Middle frontal gyrus (tissue), 1 donor: ENCODE results near the gene AP1B1.

Experiments used
- DNase-seq: peaks from one replicate; pipeline ENCODE4 v3.0.0-alpha.2; 2015; ENCODE audit warnings: low spot score; ENCODE audit errors: extremely low spot score

The AP1B1 gene

GRCh38 chr22:29313576-29314466 is 74.5 kb downstream of the AP1B1 start:
- DNase-seq: no peak

DNA sequence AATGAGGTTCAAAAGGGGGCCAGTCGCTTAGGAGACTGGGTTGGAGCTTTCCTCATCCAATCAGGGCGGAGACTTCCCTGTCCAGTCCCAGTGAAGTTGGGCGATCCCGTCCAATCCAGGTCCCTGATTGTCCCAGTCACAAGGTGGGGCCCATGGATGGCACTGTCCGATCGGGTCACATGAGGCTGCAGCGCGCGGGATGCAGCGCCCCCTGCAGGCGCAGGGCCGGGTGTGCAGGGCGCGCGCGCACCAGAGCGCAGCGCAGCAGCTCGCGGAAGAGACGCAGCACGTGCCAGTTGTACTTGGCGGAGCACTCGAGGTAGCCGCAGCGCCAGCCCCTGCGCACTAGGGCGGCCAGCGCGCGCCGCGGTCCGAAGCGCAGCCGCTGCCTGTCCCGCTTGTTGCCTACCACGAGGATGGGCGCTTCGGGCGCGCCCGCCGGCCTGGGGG is 75.2 kb downstream of the AP1B1 start:
- DNase-seq: no peak

DNA sequence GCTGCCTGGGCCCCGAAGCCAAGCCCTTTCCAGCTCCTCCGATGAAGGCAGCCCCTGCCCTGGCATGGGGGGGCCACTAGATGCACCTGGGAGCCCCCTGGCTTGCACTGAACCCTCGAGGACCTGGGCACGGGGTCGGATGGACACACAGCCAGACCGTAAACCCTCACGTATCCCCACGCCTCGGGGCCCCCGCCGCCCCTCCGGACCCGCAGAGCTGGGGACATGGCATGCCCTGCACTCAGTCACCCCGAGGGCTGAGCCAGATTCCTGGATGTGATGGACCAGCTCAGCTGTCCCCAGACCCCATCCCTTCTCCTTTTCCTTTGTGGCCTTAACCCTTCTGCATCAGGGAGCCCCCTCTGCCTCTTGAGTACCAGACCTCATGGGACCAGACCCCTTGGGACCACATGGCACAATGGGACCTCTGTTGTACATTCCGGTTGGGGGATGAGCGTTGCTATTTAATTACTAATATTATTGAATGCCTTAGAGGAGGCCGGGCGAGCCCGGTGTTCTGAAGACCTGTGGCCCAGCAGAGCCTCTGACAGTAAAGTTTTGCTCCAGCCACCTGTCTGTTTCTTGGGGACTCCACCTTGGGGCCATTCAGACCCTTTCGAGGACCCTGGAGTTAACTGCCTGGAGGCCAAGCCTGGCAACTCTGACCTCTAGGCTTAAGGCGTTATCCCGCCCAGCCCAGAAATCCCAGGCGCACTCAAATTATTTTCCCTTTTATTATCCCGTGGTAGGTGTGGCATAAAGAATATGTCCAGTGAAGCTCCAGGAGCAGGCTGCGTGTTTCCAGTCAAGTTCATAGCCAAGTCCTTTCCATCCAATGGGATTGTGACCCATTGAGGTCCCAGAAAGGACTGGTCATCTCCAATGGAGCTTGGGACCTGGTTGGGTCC is 75.9 kb downstream of the AP1B1 start:
- DNase-seq: no peak

DNA sequence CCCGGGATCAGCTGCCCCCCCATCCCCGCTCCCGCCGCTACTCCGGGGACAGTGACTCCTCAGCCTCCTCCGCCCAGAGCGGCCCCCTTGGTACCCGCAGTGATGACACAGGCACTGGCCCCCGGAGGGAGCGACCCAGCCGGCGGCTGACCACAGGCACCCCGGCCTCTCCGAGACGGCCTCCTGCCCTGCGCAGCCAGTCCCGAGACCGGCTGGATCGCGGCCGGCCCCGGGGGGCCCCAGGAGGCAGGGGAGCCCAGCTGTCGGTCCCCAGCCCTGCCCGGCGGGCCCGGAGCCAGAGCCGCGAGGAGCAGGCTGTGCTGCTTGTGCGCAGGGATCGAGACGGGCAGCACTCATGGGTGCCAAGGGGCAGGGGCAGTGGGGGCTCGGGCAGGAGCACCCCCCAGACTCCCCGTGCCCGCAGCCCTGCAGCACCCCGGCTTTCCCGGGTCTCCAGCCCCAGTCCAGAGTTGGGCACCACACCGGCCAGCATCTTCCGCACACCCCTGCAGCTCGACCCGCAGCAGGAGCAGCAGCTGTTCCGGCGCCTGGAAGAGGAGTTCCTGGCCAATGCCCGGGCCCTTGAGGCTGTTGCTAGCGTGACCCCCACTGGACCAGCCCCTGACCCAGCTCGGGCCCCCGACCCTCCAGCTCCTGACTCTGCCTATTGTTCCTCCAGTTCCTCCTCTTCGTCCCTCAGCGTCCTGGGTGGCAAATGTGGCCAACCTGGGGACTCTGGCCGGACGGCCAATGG is 76.7 kb downstream of the AP1B1 start:
- DNase-seq: no peak

- peak; percentile 85 for DNase-seq
Observed at GRCh38 chr22:29310863-29311339, 77.5 kb downstream of the AP1B1 start.

- no peak for DNase-seq
Observed at GRCh38 chr22:29310065-29310862, 78.1 kb downstream of the AP1B1 start.

DNA sequence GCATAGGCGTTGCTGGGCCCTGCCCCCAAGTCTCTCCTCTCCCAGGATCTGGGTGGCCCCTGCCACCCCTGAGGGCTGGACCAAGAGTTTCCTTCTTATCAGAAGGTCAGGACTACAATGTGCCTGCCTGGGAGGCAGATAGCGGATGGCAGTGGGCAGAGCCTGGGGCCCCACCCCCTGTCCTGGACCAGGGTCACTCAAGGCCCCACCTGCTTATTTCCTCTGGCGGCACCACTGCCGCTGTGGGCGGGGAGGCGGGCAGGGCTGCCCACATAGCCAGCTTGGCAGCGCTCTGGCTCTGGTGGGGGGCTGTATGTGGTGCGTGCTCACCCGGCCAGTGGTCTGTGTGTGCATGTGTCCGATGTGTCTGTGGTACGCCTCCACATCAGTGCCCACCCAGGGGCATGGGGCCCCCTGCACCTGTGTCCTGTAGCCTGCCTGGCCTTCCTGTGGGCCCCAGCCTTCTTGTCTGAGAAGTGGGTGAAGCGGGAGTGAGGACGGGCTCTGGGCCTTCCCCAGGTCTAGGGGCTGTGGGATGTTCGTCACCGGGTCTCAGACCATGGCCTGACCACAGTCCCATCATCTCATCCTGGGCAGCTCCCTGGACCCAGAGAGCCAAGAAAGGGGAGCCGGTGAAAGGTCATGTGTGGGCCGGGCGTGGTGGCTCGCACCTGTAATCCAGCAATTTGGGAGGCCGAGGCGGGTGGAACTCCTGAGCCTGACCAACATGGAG is 78.9 kb downstream of the AP1B1 start:
- no peak for DNase-seq

DNA sequence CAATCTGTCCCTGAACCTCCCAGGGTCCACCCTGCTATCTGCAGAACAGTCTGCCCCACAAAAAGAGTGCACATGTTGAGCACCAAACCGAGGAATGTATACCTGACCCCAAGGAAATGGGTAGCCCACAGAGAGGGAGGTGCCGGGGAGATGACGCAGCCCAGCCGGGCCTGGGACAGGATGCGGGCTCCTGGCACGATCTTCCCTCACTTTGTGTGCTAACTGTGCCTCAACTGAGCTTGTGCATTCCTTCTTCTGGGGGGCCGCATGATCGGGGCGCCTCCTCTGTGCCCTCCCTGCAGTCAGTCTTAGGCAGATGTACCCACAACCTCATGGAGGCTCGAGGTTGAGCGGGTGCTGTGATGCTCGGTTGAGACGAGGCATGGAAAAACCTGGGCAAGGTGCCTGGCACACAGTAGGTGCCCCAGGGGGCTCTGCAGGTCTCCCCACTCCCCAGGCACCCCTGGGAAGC is 79.5 kb downstream of the AP1B1 start:
- DNase-seq: no peak

DNA sequence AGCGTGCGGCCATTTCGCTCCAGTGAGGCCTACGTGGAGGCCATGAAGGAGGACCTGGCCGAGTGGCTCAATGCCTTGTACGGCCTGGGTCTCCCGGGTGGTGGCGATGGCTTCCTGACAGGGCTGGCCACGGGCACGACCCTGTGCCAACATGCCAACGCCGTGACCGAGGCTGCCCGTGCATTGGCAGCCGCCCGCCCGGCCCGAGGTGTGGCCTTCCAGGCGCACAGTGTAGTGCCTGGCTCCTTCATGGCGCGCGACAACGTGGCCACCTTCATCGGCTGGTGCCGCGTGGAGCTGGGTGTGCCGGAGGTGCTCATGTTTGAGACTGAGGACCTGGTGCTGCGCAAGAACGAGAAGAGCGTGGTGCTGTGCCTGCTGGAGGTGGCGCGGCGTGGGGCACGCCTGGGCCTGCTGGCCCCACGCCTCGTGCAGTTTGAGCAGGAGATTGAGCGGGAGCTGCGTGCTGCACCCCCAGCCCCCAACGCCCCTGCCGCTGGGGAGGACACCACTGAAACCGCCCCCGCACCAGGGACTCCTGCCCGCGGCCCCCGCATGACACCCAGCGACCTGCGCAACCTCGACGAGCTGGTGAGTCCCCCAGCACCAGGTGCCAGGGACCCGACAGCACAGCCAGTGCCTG is 80.1 kb downstream of the AP1B1 start:
- DNase-seq: no peak

DNA sequence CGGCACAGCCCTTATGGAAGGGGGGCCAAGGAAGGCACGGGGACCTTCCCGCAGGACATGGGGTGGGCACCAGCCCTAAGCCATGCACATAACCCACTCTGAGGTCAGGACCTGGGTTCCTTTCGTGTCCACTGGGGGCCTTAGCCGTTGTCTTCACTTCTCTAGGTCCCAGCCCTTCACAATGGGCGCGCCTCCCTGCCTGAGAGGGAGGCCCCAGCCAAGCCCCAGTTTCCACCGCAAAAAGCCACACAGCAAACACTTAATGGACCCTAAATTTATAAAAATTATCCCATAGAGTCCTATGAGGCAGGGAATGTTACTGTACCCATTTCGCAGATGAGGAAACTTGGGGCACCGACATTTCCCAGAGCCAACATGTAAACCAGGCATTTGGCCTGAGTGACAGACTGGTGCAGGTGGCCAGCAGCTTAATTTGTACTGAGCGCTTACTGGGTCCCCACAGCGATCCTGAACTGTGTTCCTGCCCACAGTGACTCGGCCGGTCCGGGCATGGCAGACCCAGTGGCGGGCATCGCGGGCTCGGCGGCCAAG is 80.7 kb downstream of the AP1B1 start:
- DNase-seq: no peak

DNA sequence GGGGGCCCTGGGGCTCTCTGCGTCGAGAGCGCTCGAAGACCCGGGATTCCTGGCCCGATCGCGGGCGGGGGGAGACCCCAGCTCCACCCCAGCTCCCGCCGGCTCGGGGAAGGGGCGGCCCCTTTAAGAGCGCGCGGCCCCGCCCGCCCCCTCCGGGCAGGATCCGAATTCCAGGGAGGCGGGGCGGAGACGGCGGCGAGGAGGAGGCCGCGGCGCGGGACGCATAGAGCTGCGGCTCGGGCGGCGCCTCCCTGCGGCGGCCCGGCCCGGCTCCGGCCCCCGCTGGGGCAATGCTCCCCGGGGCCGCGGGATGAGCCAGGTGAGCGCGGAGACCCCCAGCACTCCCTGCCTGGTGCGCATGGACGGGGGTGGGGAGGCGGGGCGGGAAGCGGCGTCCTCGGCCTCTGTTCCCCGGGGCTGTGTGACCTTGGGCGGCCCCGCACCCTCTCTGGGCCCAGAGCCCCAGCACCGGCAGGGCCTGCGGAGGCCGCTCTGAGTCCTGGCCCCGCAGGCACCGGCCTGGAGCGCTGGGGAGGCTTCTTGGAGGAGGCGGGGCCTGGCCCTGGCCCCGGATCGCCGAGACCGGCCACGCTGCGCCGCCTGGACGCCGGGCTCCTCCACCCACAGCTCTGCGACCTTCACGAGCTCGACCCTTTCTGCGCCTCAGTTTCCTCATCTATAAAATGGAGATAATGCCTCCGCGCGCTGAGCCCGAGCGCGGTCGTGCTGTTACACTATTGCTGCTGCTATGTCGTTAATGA is 81.4 kb downstream of the AP1B1 start:
- no peak for DNase-seq

DNA sequence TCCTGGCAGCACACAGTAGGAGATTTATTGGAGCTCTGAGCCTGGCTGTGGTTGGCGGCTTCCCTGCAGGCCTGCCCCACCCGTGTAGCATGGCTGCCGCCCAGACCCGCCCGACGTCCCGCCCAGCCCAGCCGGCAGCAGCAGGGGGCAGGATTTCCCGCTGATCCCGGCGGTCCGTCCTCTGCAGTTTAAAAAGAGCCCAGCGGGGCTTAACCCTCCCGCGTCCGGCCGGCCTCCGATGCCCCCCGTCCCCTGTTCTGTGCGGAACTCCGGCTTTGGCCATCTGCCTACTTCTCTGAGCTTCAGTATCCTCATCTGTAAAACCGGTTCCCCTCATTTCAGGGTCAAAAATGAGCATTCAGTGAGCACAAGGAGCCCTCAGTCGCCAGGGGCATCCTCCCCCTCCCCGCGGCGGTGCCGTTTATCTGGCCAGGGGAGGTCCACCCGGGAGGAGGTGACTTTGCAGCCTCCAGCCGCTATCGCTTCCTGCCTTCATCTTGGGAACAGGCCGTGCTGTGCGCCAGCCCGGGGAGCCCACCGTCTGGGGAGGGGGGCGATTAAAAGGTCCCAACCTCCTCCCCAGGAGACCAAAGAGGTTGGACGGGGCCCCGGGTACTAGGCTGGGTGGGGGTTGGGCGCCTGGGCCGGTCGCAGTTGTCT is 82.1 kb downstream of the AP1B1 start, which contains the start of gene GAS2L1:
TSS of gene GAS2L1 (plus strand) at position 476 of the 660 bp plus-strand sequence. CDS start 1,456 bp downstream, outside the sequence.
- no peak for DNase-seq

- DNase-seq: no peak
Observed at GRCh38 chr22:29305836-29306174, 82.6 kb downstream of the AP1B1 start.

GRCh38 chr22:29302681-29303465 is 85.5 kb downstream of the AP1B1 start:
- DNase-seq: no peak

- no peak for DNase-seq
Observed at GRCh38 chr22:29302402-29302680, 86.0 kb downstream of the AP1B1 start.

DNA sequence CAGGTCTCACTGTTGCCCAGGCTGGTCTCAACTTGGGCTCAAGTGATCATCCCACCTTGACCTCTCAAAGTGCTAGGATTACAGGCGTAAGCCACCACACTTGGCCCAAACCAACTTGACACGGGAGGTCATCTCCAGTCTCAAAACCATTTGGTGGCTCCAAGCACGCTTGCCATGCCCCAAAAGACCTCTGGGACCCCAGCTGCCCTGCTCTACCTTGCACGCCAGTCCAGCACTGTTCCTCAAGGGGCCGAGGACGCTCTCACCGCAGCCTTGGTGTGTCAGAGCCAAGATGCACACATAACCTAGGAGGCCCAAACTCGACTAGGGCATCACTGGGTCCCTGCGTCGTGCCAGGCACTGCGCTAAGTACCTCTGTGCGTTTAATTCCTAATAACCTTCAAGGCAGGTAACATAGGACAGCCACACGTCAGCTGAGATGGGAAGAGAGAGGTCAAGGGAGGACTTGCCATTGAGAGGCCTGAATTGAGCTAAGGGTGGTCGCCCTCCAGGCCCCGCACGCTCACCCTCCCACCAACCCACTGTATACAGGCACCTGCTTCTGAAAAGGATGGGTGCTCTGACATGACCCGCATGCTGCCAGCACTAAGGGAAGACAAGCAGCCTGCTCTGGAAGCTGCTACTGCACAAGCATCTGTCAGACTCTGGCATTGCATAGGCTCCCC is 86.5 kb downstream of the AP1B1 start:
- no peak for DNase-seq
